Activated CD8-positive, alpha-beta T cell treated with anti-CD3 and anti-CD28 coated beads, Interleukin-2, amount 10 ng/mL, durations not matched to agents 7 days and 5 days (primary cell): Measurements from ENCODE around the gene SV2C. TPM values are rescaled to one million over a fixed set of nuclear protein-coding genes. Genes with fewer than 3 reads are reported as not detected.

Source experiments
- ATAC-seq: fragments of 150-1000 bp; cut with Tn5 transposase; one replicate; pipeline ENCODE4 v1.10.0; 2021; ENCODE audit warnings: moderate library complexity
- CTCF ChIA-PET: fragments of 350-600 bp; sonication (Branson Sonifier 250); formaldehyde crosslinking; loops from one replicate; lab custom pipeline; 2021; ENCODE audit warnings: antibody characterized with exemption; lab: Charles Lee
- POLR2A ChIA-PET: fragments of 350-600 bp; sonication (Branson Sonifier 250); formaldehyde crosslinking; loops from one replicate; lab custom pipeline; 2021; ENCODE audit warnings: antibody characterized with exemption; lab: Charles Lee
- DNase-seq: peaks from one replicate; pipeline ENCODE4 v3.0.0-alpha.2; 2020
- H3K27ac Mint-ChIP-seq: one replicate; pipeline ENCODE4 v1.8.0; 2021; ENCODE audit warnings: mild to moderate bottlenecking, mixed read lengths
- H3K27me3 Mint-ChIP-seq: one replicate; pipeline ENCODE4 v1.8.0; 2021; ENCODE audit warnings: low read depth, mixed read lengths
- H3K36me3 Mint-ChIP-seq: one replicate; pipeline ENCODE4 v1.8.0; 2021; ENCODE audit warnings: low read depth, mixed read lengths
- H3K4me1 Mint-ChIP-seq: one replicate; pipeline ENCODE4 v1.8.0; 2021; ENCODE audit warnings: low read depth, mixed read lengths
- H3K4me3 Mint-ChIP-seq: one replicate; pipeline ENCODE4 v1.8.0; 2021; ENCODE audit warnings: mild to moderate bottlenecking, mixed read lengths
- H3K9me3 Mint-ChIP-seq: one replicate; pipeline ENCODE4 v1.8.0; 2022; ENCODE audit warnings: mixed read lengths; ENCODE audit not compliant: insufficient read depth
- total RNA-seq, 2 experiments: library from RNA; stranded (reverse); gene quantifications; one replicate each; pipeline ENCODE4 v1.2.3, GENCODE V29; 2021

SV2C gene
- total RNA-seq, 2 experiments from 2014 or later, result 0.03 TPM; not detected in 1

DNA sequence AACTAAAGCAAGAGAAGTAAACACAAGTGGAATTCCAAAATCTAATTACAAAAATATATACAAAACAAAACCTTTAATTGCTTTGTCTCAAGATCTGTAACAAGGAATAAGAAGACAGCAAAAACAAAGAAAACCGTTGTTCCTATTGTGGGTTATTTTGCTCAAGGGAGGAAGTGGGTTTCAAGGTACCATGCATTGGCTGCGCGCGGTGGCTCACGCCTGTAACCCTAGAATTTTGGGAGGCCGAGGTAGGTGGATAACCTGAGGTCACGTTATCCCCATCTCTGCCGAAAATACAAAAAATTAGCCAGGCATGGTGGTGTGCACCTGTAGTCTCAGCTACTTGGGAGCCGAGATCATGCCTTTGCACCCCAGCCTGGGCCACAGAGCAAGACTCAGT lies 307.8 kb downstream of the SV2C start:
- CTCF ChIA-PET, result interaction anchor here (3.4 kb wide), 1 partner anchor 13 kb away, joined by 20 read pairs; the partner anchor contains the start of gene IQGAP2
- ATAC-seq (peak; percentile 52), DNase-seq (peak; percentile 33)
- Mint-ChIP-seq H3K9me3 (peaks cover 6% of the 10 kb centered on the region), H3K36me3 (peaks cover 10% of the 10 kb centered on the region), H3K27ac (peak overlapping the region; percentile 60), H3K4me3 (peak overlapping the region; percentile 18), H3K27me3 (no peaks in the 10 kb centered on the region), H3K4me1 (peaks cover 61% of the 10 kb centered on the region)
- POLR2A ChIA-PET, result interaction anchor here (1.1 to 1.4 kb wide), 2 partner anchors 12 to 65 kb away, joined by 3 to 4 read pairs; partner anchors contain the start of gene IQGAP2

DNA sequence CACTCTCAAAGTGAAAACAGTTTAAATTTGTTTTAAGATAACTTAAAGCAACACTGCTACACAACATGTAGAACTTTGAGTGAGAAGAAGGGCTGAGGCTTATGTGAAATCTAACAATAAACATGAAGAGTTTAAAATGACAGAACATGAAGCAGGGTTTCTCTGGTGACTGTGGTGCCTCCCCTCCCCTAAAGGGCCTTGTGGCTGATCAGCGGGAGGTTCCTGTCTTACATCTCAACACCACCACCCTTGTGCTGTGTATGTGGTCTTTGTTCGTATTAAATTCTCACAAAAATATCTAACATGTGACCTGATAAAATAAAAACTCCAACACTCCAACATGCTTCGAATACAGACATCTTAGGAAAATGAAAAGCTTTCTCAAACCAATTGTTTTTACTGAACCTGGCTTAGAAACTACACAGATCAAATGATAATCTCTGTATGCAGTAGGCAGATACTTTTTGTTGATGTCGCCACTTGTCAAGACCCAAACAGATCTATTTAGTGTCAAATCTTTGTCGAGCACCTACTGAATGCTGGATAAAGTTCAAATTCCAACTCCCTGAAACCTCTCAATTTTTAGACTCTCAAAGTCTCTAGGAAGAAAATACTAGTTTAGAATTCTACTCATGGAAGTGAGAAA lies 310.0 kb downstream of the SV2C start:
- H3K9me3 Mint-ChIP-seq, result peaks cover 6% of the 10 kb centered on the region
- no peak overlapping the region for H3K4me3 Mint-ChIP-seq
- ChIA-PET CTCF (interaction anchor here (1.0 to 2.1 kb wide), 5 partner anchors 9 to 151 kb away, joined by 3 to 7 read pairs (median 4); no protein-coding TSS in a partner anchor), POLR2A (interaction anchor here (0.6 to 2.3 kb wide), 2 partner anchors 10 to 59 kb away, joined by 3 to 14 read pairs; partner anchors contain the start of gene IQGAP2)
- H3K36me3 Mint-ChIP-seq, result peaks cover 10% of the 10 kb centered on the region
- peaks cover 3% of the 10 kb centered on the region for H3K27me3 Mint-ChIP-seq
- peak; percentile 51 for DNase-seq
- peak overlapping the region; percentile 50 for H3K27ac Mint-ChIP-seq
- ATAC-seq, result peak; percentile 79
- peaks cover 59% of the 10 kb centered on the region for H3K4me1 Mint-ChIP-seq

DNA sequence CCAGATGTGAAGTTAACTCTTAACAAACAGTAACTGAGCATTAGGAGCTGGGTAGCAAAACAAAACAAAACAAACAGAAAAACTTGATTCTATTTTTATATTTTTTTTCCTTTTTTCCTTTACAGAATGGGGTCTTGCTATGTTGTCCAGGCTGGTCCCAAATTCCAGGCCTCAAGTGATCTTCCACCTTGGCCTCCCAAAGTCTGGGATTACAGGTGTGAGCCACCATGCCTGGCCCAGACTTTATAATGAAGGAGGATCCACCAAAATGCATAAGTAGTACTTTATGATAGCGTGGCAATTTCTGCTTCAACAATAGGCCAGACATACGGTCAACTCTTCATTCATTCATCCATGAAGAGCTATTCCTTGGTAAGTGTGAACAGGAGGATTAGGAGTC lies 314.0 kb downstream of the SV2C start:
- Mint-ChIP-seq H3K9me3 (no peaks in the 10 kb centered on the region), H3K27me3 (peaks cover 7% of the 10 kb centered on the region), H3K4me3 (no peak overlapping the region), H3K36me3 (peaks cover 9% of the 10 kb centered on the region), H3K4me1 (peaks cover 46% of the 10 kb centered on the region), H3K27ac (no peak overlapping the region)
- no peak for ATAC-seq
- CTCF ChIA-PET, result interaction anchor here (0.9 kb wide), 2 partner anchors 145 to 186 kb away, joined by 3 read pairs; no protein-coding TSS in a partner anchor
- POLR2A ChIA-PET, result no interaction called here
- no peak for DNase-seq

DNA sequence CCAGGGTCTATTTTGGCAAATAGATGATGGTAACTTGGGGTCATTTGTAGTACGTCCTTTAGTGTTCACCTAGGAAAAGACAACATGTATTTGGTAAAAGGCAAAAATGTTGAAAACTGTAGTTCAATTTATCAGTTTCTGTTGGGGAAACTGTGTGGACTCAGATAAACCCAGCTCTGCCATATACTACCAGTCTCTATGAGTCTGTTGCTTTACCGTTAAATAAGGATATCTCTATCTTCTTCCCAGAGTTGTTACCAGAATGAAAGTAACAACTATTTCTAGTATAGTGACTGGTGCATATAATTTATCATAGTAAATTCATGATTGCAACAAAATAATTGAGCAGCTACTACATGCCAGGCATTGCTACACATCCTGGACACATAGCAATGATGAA lies 316.1 kb downstream of the SV2C start:
- Mint-ChIP-seq H3K4me1 (peaks cover 30% of the 10 kb centered on the region), H3K9me3 (no peaks in the 10 kb centered on the region), H3K27me3 (peaks cover 7% of the 10 kb centered on the region), H3K27ac (no peak overlapping the region), H3K4me3 (no peak overlapping the region), H3K36me3 (peaks cover 4% of the 10 kb centered on the region)
- no peak for ATAC-seq
- ChIA-PET POLR2A (interaction anchor here (0.6 kb wide), 1 partner anchor 29 kb away, joined by 3 read pairs; no protein-coding TSS in a partner anchor), CTCF (interaction anchor here (1.2 to 1.4 kb wide), 3 partner anchors 9 to 144 kb away, joined by 3 to 4 read pairs (median 4); no protein-coding TSS in a partner anchor)
- no peak for DNase-seq

DNA sequence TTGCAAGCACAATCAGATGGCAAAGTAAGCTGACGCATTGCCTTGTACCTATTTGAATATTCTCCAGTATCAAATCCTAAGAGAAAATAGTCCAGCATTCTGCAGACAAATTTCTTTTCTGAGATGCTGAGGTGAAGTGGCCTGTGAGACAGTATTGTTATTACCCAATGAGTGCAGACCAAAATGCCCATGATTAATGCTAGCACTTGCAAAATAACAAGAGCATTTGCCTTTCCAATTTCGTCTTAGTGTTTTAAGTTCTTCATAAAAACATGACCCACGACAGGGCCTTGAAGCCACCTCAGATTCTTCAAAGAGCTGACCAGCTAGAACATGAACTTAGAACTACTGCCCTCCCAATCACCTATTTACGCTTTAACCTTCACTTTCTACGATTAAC lies 317.3 kb downstream of the SV2C start:
- no peak overlapping the region for H3K27ac Mint-ChIP-seq
- H3K27me3 Mint-ChIP-seq, result peaks cover 7% of the 10 kb centered on the region
- H3K4me3 Mint-ChIP-seq, result no peak overlapping the region
- H3K36me3 Mint-ChIP-seq, result peaks cover 9% of the 10 kb centered on the region
- DNase-seq, result no peak
- POLR2A ChIA-PET, result no interaction called here
- H3K4me1 Mint-ChIP-seq, result peaks cover 32% of the 10 kb centered on the region
- CTCF ChIA-PET, result interaction anchor here (1.1 to 2.0 kb wide), 2 partner anchors 12 to 62 kb away, joined by 3 to 5 read pairs; no protein-coding TSS in a partner anchor
- ATAC-seq, result no peak
- no peaks in the 10 kb centered on the region for H3K9me3 Mint-ChIP-seq

DNA sequence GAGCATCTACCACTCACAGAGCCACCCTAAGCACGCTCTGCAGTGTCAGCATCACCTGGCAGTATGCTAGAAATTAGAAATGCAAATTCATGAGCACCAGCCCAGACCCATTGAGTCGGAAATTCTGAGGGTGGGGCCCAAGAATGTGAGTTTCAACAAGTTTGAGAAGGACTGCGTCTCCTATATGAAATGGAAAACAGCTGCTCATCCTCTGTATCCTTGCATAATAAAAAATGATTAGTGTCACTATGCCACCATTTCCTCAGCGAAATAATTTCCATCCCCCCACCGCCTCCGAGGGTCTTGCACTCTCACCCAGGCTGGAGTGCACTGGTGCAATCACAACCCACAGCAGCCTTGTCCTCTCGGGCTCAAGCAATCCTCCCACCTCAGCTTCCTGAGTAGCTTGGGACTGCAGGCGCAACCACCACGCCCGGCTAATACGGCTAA lies 318.6 kb downstream of the SV2C start:
- CTCF ChIA-PET, result interaction anchor here (1.1 to 8.5 kb wide), 15 partner anchors 9 to 373 kb away, joined by 3 to 114 read pairs (median 12); no protein-coding TSS in a partner anchor
- Mint-ChIP-seq H3K27ac (peak overlapping the region; percentile 98), H3K4me1 (peaks cover 46% of the 10 kb centered on the region), H3K36me3 (peaks cover 13% of the 10 kb centered on the region), H3K4me3 (peak overlapping the region; percentile 89), H3K9me3 (no peaks in the 10 kb centered on the region), H3K27me3 (peaks cover 4% of the 10 kb centered on the region)
- DNase-seq (peak; percentile 34), ATAC-seq (no peak)
- POLR2A ChIA-PET, result interaction anchor here (1.0 to 4.6 kb wide), 6 partner anchors 8 to 142 kb away, joined by 4 to 64 read pairs (median 15); no protein-coding TSS in a partner anchor

DNA sequence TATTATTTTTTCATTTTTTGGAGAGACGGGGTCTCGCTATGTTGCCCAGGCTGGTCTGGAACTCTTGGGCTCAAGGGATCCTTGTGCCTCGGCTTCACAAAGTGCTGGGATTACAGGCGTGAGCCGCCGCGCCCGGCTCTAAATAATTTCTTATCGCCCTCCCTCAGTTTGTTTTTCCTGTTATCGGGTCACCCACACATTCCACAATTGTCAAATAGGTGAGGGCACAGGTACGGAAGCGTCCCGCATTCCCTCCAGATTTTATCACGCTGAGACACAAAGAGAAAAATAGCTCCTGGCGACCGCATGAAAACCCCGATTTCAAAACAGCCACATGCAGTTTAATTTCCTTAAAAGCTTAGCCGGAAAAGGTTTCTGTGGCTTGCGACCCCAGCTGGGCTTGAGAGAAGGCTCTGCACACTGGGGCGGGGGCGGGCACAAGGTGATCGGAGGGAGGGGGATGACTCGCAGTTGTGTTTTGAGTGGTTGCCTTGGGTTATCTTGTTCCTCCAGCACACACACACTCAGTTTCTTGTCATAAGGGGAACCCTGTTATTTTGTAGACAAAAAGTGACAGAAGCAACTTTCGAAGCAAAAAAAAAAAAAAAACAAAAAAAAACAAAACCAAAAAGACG lies 319.2 kb downstream of the SV2C start:
- Mint-ChIP-seq H3K27ac (peak overlapping the region; percentile 98), H3K9me3 (no peaks in the 10 kb centered on the region), H3K27me3 (peaks cover 4% of the 10 kb centered on the region), H3K4me3 (peak overlapping the region; percentile 89), H3K4me1 (peaks cover 51% of the 10 kb centered on the region), H3K36me3 (peaks cover 16% of the 10 kb centered on the region)
- CTCF ChIA-PET, result interaction anchor here (1.1 to 8.5 kb wide), 18 partner anchors 10 to 372 kb away, joined by 3 to 114 read pairs (median 8); no protein-coding TSS in a partner anchor
- ATAC-seq, result peak; percentile 68
- POLR2A ChIA-PET, result interaction anchor here (1.0 to 4.6 kb wide), 9 partner anchors 9 to 145 kb away, joined by 3 to 64 read pairs (median 16); no protein-coding TSS in a partner anchor
- peak; percentile 90 for DNase-seq

DNA sequence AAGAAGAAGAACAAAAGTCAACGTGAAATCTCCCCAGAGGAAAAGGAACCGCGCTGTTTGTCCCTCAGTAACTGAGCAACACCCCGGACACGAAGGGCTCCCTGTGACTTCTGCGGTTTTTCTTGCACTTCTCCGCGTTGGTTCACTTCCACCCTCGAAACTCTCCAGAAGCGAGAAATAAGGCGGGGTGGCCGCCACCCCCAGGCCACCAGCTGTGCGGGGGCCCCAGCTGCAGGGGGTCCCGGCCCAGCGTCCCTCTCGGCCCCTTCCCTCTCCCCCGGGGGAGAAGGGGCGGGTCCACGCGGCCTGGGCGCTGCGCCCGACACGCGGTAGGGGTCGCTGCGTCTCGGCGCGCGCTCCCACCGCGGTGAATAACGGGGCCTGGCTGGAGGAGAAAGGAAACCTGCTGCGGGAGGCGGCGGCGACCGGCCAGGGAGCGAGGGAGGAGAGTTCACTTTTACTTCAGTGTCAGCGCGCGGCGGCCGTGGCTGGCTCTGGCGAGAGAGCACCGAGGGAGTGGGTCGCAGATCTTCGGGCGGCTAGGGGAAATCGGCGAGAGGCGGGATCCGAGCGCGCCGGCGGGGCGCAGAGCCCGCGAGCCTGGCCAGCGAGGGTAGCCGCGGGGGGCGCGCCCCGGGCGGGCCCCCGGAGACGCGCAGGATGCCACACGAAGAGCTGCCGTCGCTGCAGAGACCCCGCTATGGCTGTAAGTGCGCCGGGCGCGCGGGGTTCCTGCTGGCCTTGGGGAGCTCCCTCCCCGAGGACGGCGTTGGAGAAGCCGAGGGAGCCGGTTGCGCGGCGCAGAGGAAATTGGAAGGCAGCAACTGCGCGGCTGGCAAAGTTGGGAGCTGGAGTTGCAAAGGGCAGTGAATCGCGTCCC lies 319.9 kb downstream of the SV2C start, which contains the start of gene IQGAP2:
Gene IQGAP2, plus strand, starts transcription at position 400 of the 880 bp plus-strand sequence. Its CDS starts 261 bp downstream, at position 661.
- POLR2A ChIA-PET, result interaction anchor here (0.7 to 4.6 kb wide), 19 partner anchors 9 to 180 kb away, joined by 3 to 64 read pairs (median 4); no protein-coding TSS in a partner anchor

More for the DNA sequence above, 319.9 kb downstream of the SV2C start, which contains the start of gene IQGAP2:
- Mint-ChIP-seq H3K27ac (peak within 1 kb of the TSS; percentile 98), H3K27me3 (peaks cover 4% of the 10 kb centered on the region), H3K9me3 (no peaks in the 10 kb centered on the region), H3K4me3 (peak within 1 kb of the TSS; percentile 89), H3K4me1 (peaks cover 57% of the 10 kb centered on the region), H3K36me3 (peaks cover 20% of the 10 kb centered on the region)
- CTCF ChIA-PET, result interaction anchor here (0.7 to 8.5 kb wide), 41 partner anchors 9 to 452 kb away, joined by 3 to 114 read pairs (median 4); no protein-coding TSS in a partner anchor
- peak; percentile 91 for DNase-seq
- ATAC-seq, result peak; percentile 63
